ENCODE results near the gene ABCC5. TPM values are rescaled to one million over a fixed set of nuclear protein-coding genes. Genes with fewer than 3 reads are reported as not detected.

Gene ABCC5
- total and polyA plus RNA-seq, 8 donors, result 2.8 to 25.9 (median 8.4) TPM

GRCh38 chr3:183884427-183885296 is 133.0 kb downstream of the ABCC5 start, which contains the start of gene PARL:
TSS of gene PARL (minus strand) at chr3:183884880. CDS start at chr3:183884846, 34 bp downstream.
- ATAC-seq (peak; percentile 99 to 100 (median 100)), FAIRE-seq (no peak), DNase-seq (peak; percentile 92 to 99 (median 96))
- Histone ChIP-seq H3K27me3 (no peaks in the 10 kb centered on the region), H3K36me3 (no peaks in the 10 kb centered on the region), H3K4me1 (peaks cover 6 to 18% (median 11%) of the 10 kb centered on the region in 3 donors), H3K9me3 (no peaks in the 10 kb centered on the region), H3K27ac (peak within 1 kb of the TSS; percentile 23 to 65 (median 48)), H3K4me3 (peak within 1 kb of the TSS; percentile 61 to 96 (median 88))
- peak; percentile 88 to 97 (median 96) for TF ChIP-seq CTCF (IDR thresholded peaks at IDR 0.05)
- 1% methylated on average over 48 to 63 of the region's 63 CpGs for WGBS, 2 donors
- intact Hi-C loops (cut with DNase I), result no loop called here

- ATAC-seq (no peak), FAIRE-seq (no peak), DNase-seq (no peak)
- Histone ChIP-seq H3K4me3 (peak overlapping the region; percentile 61 to 96 (median 88)), H3K9me3 (no peaks in the 10 kb centered on the region), H3K27me3 (no peaks in the 10 kb centered on the region), H3K4me1 (peaks cover 6 to 18% (median 11%) of the 10 kb centered on the region in 3 donors), H3K36me3 (no peaks in the 10 kb centered on the region), H3K27ac (peak overlapping the region in 2 of 4 donors; percentile 50 to 65)
- 0 to 1% methylated on average over 9 of the region's 9 CpGs for WGBS, 2 donors
- no peak for TF ChIP-seq CTCF (IDR thresholded peaks at IDR 0.05)
- intact Hi-C loops (cut with DNase I), result no loop called here
Measured at GRCh38 chr3:183884097-183884426, 133.6 kb downstream of the ABCC5 start.

- TF ChIP-seq CTCF (IDR thresholded peaks at IDR 0.05), result no peak
Measured at GRCh38 chr3:183883291-183884096, 134.2 kb downstream of the ABCC5 start.

GRCh38 chr3:183880121-183880520 is 137.6 kb downstream of the ABCC5 start:
- H3K36me3 ChIP-seq, result no peaks in the 10 kb centered on the region
- H3K27ac ChIP-seq, result no peak overlapping the region
- ATAC-seq (no peak), DNase-seq (no peak), FAIRE-seq (no peak)
- 91 to 96% methylated on average over 9 of the region's 9 CpGs for WGBS, 2 donors
- no peaks in the 10 kb centered on the region for H3K27me3 ChIP-seq
- H3K4me3 ChIP-seq, result no peak overlapping the region
- H3K4me1 ChIP-seq, result peaks cover 6 to 15% (median 11%) of the 10 kb centered on the region in 3 donors
- H3K9me3 ChIP-seq, result no peaks in the 10 kb centered on the region
- TF ChIP-seq CTCF (IDR thresholded peaks at IDR 0.05), result no peak
- intact Hi-C loops (cut with DNase I), result no loop called here

More at GRCh38 chr3:183883291-183884096, 134.2 kb downstream of the ABCC5 start:
- ATAC-seq (no peak), DNase-seq (no peak), FAIRE-seq (no peak)
- H3K4me1 ChIP-seq, result peaks cover 6 to 18% (median 11%) of the 10 kb centered on the region in 3 donors
- peak overlapping the region in 1 of 4 donors; percentile 65 for H3K27ac ChIP-seq
- WGBS, 2 donors, result 43 to 48% methylated on average over 16 of the region's 16 CpGs
- no peaks in the 10 kb centered on the region for H3K9me3 ChIP-seq
- H3K27me3 ChIP-seq, result no peaks in the 10 kb centered on the region
- no peaks in the 10 kb centered on the region for H3K36me3 ChIP-seq
- H3K4me3 ChIP-seq, result peak overlapping the region; percentile 61 to 96 (median 88)
- intact Hi-C loops (cut with DNase I), result no loop called here
